GM12872 (cell line): ENCODE results near the gene CAB39.
A peak's percentile ranks its signal among the peaks of the same experiment; 100 is the strongest.

Source experiments
- CTCF ChIP-seq: IDR thresholded peaks from 3 replicates; pipeline ENCODE4 v1.5.1; 2011; ENCODE audit warnings: low read depth, mild to moderate bottlenecking, low read length, moderate library complexity; ENCODE audit not compliant: insufficient read depth

The CAB39 gene

DNA sequence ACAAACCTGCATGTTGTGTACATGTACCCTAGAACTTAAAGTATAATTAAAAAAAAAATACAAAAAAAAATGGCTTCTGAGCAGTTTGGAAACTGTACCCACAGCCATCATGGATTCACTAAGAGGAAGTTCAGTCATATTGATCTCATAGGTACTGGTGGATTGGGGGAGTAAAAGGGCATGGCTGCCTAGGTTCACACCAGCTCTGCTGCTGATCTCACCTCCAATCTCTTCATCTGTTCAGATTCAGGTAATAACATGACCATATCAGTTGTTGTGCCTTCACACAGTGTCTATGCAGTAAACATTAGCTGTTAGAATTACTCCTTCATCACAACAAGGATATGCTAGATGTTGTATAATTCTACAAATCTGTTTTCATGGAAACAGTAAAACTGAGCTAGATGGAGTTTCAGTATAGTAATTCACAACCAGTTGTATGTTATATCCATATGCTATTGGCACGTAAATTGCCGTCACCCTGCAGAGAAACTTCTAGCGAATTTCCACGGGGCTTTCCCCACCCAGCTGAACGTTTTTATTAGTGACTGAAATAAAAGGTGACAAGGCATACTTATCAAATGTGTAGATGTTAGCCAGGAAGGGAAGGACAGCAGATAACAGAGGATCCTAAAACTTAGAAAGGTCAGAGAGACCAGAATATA, 92.8 kb downstream of the CAB39 start:
- TF ChIP-seq CTCF: no peak

GRCh38 chr2:230807729-230808128, 95.1 kb downstream of the CAB39 start:
- TF ChIP-seq CTCF: no peak

DNA sequence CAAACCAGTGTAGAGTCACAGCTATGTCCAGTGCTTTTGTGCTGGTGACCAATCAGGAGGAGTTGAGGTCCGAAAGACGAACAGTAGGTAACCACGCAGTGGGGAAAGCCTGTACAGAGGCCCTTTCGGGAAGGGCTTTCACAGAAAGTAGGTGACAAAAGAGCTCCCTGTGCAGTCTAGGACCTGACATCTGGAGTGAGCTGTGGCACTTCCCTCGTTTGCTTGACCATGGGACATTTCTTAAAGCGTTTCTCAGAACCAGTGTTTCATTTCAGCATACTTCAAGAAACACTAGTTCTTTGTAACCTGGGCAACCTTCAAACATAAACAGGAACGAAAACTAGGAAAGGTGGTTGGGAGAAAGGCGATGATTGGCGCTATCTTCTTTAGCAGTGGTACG, 96.4 kb downstream of the CAB39 start:
- no peak for TF ChIP-seq CTCF

GRCh38 chr2:230809677-230810251, 97.1 kb downstream of the CAB39 start:
- no peak for TF ChIP-seq CTCF

- TF ChIP-seq CTCF: no peak
Measured at GRCh38 chr2:230811508-230811907, 98.9 kb downstream of the CAB39 start.

DNA sequence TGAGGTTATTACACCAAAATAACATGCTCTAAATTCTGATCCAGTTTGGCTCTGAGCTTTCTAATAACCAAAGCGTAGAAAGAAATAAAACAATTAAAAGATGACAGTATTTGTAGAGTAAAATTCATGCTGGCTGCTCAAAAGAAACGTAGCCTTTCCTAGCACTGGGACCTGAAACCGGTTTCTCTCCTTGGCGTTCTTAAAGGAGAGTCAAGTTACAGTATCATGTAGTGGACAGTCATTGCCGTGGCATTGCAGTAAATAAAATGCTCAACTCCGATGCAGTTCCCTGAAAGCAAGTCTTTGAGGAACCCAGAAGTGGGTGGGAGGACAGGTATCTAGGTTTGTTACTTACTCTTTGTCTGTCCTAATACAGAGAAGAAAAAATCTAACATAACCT, 99.4 kb downstream of the CAB39 start:
- TF ChIP-seq CTCF: no peak

- peak; percentile 48; the same call in 2 of the 3 replicates for TF ChIP-seq CTCF
Measured at GRCh38 chr2:230814616-230815015, 102.0 kb downstream of the CAB39 start.

- no peak for TF ChIP-seq CTCF
Measured at GRCh38 chr2:230815088-230815487, 102.4 kb downstream of the CAB39 start.
